G401 (cell line): ENCODE data around the gene PRPF18. TPM values are rescaled to one million over a fixed set of nuclear protein-coding genes. Genes with fewer than 3 reads are reported as not detected.

Experiments used
- DNase-seq: peaks from one replicate; pipeline ENCODE4 v3.0.0-alpha.2; 2015; ENCODE audit warnings: low spot score
- in situ Hi-C: cut with HindIII; loops from 2 replicates; pipeline ENCODE4 v1.10.0; 2016; ENCODE audit warnings: low sequenced_read_pairs, mixed read lengths
- total RNA-seq: library from RNA; depleted of rRNA; stranded (reverse); fragments of >200 nt; shearing (Covaris generic); gene quantifications from 2 replicates; pipeline ENCODE4 v1.2.3, GENCODE V29; 2014

PRPF18 gene
- total RNA-seq, 1 experiment from 2014 or later: 32.5 TPM

- in situ Hi-C loops: no loop called here
- no peak for DNase-seq
These were observed 46.9 kb downstream of the PRPF18 start for GRCh38 chr10:13633689-13634088.

GRCh38 chr10:13634207-13634606 is 47.4 kb downstream of the PRPF18 start:
- in situ Hi-C loops: no loop called here
- no peak for DNase-seq

- DNase-seq: no peak
- in situ Hi-C loops: no loop called here
These were observed 50.0 kb downstream of the PRPF18 start for GRCh38 chr10:13636776-13637175.

- in situ Hi-C loops: no loop called here
These were observed 50.6 kb downstream of the PRPF18 start for GRCh38 chr10:13637303-13637856.

GRCh38 chr10:13637894-13638293 is 51.1 kb downstream of the PRPF18 start:
- no peak for DNase-seq
- in situ Hi-C loops: no loop called here

More at GRCh38 chr10:13637303-13637856, 50.6 kb downstream of the PRPF18 start:
- DNase-seq: no peak

- in situ Hi-C loops: no loop called here
- DNase-seq: no peak
These were observed 55.5 kb downstream of the PRPF18 start for GRCh38 chr10:13642293-13642692.

GRCh38 chr10:13643016-13643415 is 56.3 kb downstream of the PRPF18 start:
- in situ Hi-C loops: no loop called here
- DNase-seq: no peak

- in situ Hi-C loops: no loop called here
- no peak for DNase-seq
These were observed 58.1 kb downstream of the PRPF18 start for GRCh38 chr10:13644866-13645265.

GRCh38 chr10:13648425-13648824 is 61.7 kb downstream of the PRPF18 start:
- in situ Hi-C loops: no loop called here
- DNase-seq: no peak

GRCh38 chr10:13649844-13650520 is 63.2 kb downstream of the PRPF18 start:
- DNase-seq: no peak
- in situ Hi-C loops: no loop called here

- in situ Hi-C loops: no loop called here
- DNase-seq: no peak
These were observed 64.2 kb downstream of the PRPF18 start for GRCh38 chr10:13650961-13651360.

- in situ Hi-C loops: no loop called here
- DNase-seq: no peak
These were observed 65.4 kb downstream of the PRPF18 start for GRCh38 chr10:13651969-13652720.

GRCh38 chr10:13652860-13653259 is 66.1 kb downstream of the PRPF18 start:
- in situ Hi-C loops: no loop called here
- no peak for DNase-seq

- DNase-seq: no peak
- in situ Hi-C loops: no loop called here
These were observed 67.5 kb downstream of the PRPF18 start for GRCh38 chr10:13654118-13654830.

GRCh38 chr10:13654846-13655245 is 68.1 kb downstream of the PRPF18 start:
- in situ Hi-C loops: no loop called here

GRCh38 chr10:13656337-13657100 is 69.8 kb downstream of the PRPF18 start:
- in situ Hi-C loops: no loop called here
- DNase-seq: no peak

More at GRCh38 chr10:13654846-13655245, 68.1 kb downstream of the PRPF18 start:
- DNase-seq: no peak

GRCh38 chr10:13657101-13657680 is 70.4 kb downstream of the PRPF18 start:
- in situ Hi-C loops: no loop called here
- no peak for DNase-seq

GRCh38 chr10:13658264-13658663 is 71.5 kb downstream of the PRPF18 start:
- DNase-seq: no peak
- in situ Hi-C loops: no loop called here
